ENCODE measurements around the gene NEK1.

- TF ChIP-seq CTCF (IDR thresholded peaks at IDR 0.05) (no peak), POLR2A (IDR thresholded peaks at IDR 0.05) (no peak)
Observed at GRCh38 chr4:169410839-169411770, 201.3 kb downstream of the NEK1 start.

Measured in testis (tissue), 2 donors.